ENCODE data around the gene ADD2.

The ADD2 gene

GRCh38 chr2:70790136-70790828 is 22.3 kb upstream of the ADD2 start, which contains the start of gene FIGLA:
Gene FIGLA, minus strand, starts transcription at chr2:70790643. Its CDS starts 5 bp downstream, at chr2:70790638.
- H3K4me1 ChIP-seq (ENCODE audit: control insufficient read depth, insufficient read depth, low read depth, low read length): peaks cover 6% of the 10 kb centered on the region
- no peak within 1 kb of the TSS for H3K9ac ChIP-seq (ENCODE audit: low read length)
- no peak within 1 kb of the TSS for H3K4ac ChIP-seq (ENCODE audit: low read depth in 1 of 2, low read length in 2 of 2)
- no peak for DNase-seq
- H3K4me2 ChIP-seq (ENCODE audit: low read length, poor library complexity, severe bottlenecking): peak within 1 kb of the TSS; percentile 8
- no peaks in the 10 kb centered on the region for H3K9me3 ChIP-seq (ENCODE audit: control insufficient read depth, low read length)
- H3K79me1 ChIP-seq (replicated peaks; ENCODE audit: low read length, poor library complexity, severe bottlenecking): no peaks in the 10 kb centered on the region
- H3K4me3 ChIP-seq (ENCODE audit: insufficient read depth in 1 of 2, low read depth in 1 of 2, low read length in 2 of 2): peak within 1 kb of the TSS in 1 of 2 experiments; percentile 63
- no peak within 1 kb of the TSS for H3K23ac ChIP-seq (ENCODE audit: low read length in 2 of 2)
- no peak within 1 kb of the TSS for H2BK12ac ChIP-seq (ENCODE audit: low read length in 2 of 2)
- no peak within 1 kb of the TSS for H2BK5ac ChIP-seq (ENCODE audit: low read depth, low read length, poor library complexity, severe bottlenecking)
- H3K27ac ChIP-seq (ENCODE audit: low read length, poor library complexity, severe bottlenecking): no peak within 1 kb of the TSS
- H2AK5ac ChIP-seq (ENCODE audit: low read length, severe bottlenecking): no peak within 1 kb of the TSS
- H2AFZ ChIP-seq (ENCODE audit: low read depth, low read length): no peak within 1 kb of the TSS
- no peak within 1 kb of the TSS for H4K91ac ChIP-seq (ENCODE audit: low read length)
- peaks cover 64 to 87% of the 10 kb centered on the region in 2 experiments for H3K27me3 ChIP-seq (ENCODE audit: control insufficient read depth in 1 of 2, insufficient read depth in 1 of 2, low read length in 2 of 2)
- H2BK120ac ChIP-seq (ENCODE audit: low read depth, low read length): no peak within 1 kb of the TSS
- no peak within 1 kb of the TSS for H3K18ac ChIP-seq (ENCODE audit: low read depth in 1 of 2, low read length in 2 of 2)
- H2BK15ac ChIP-seq (ENCODE audit: low read depth, poor library complexity, severe bottlenecking): no peak within 1 kb of the TSS
- 3% methylated on average over 64 of the region's 69 CpGs for WGBS
- H3K36me3 ChIP-seq (ENCODE audit: control insufficient read depth in 1 of 2, insufficient read depth in 2 of 2, low read depth in 1 of 2, low read length in 2 of 2): no peaks in the 10 kb centered on the region
- no peak within 1 kb of the TSS for H4K8ac ChIP-seq (ENCODE audit: low read length)
- no peak within 1 kb of the TSS for H3K14ac ChIP-seq (ENCODE audit: low read length in 2 of 2)

- WGBS: 10% methylated on average over 28 of the region's 33 CpGs
Measured at GRCh38 chr2:70789304-70790135, 21.5 kb upstream of the ADD2 start.

GRCh38 chr2:70785137-70785911 is 17.3 kb upstream of the ADD2 start:
- Histone ChIP-seq H4K8ac (ENCODE audit: low read length) (no peak overlapping the region), H3K4me1 (ENCODE audit: control insufficient read depth, insufficient read depth, low read depth, low read length) (peaks cover 4% of the 10 kb centered on the region), H3K36me3 (ENCODE audit: control insufficient read depth in 1 of 2, insufficient read depth in 2 of 2, low read depth in 1 of 2, low read length in 2 of 2) (no peaks in the 10 kb centered on the region), H3K4me3 (ENCODE audit: insufficient read depth in 1 of 2, low read depth in 1 of 2, low read length in 2 of 2) (no peak overlapping the region), H2BK5ac (ENCODE audit: low read depth, low read length, poor library complexity, severe bottlenecking) (no peak overlapping the region), H2AK5ac (ENCODE audit: low read length, severe bottlenecking) (no peak overlapping the region), H2AFZ (ENCODE audit: low read depth, low read length) (no peak overlapping the region), H2BK15ac (ENCODE audit: low read depth, poor library complexity, severe bottlenecking) (no peak overlapping the region), H3K4me2 (ENCODE audit: low read length, poor library complexity, severe bottlenecking) (no peak overlapping the region), H3K9ac (ENCODE audit: low read length) (no peak overlapping the region), H3K18ac (ENCODE audit: low read depth in 1 of 2, low read length in 2 of 2) (no peak overlapping the region), H3K23ac (ENCODE audit: low read length in 2 of 2) (no peak overlapping the region), H4K91ac (ENCODE audit: low read length) (no peak overlapping the region), H3K27me3 (ENCODE audit: control insufficient read depth in 1 of 2, insufficient read depth in 1 of 2, low read length in 2 of 2) (peaks cover 39 to 45% of the 10 kb centered on the region in 2 experiments), H3K27ac (ENCODE audit: low read length, poor library complexity, severe bottlenecking) (no peak overlapping the region), H3K79me1 (replicated peaks; ENCODE audit: low read length, poor library complexity, severe bottlenecking) (no peaks in the 10 kb centered on the region), H3K4ac (ENCODE audit: low read depth in 1 of 2, low read length in 2 of 2) (no peak overlapping the region), H3K14ac (ENCODE audit: low read length in 2 of 2) (no peak overlapping the region), H3K9me3 (ENCODE audit: control insufficient read depth, low read length) (no peaks in the 10 kb centered on the region), H2BK12ac (ENCODE audit: low read length in 2 of 2) (no peak overlapping the region), H2BK120ac (ENCODE audit: low read depth, low read length) (no peak overlapping the region)
- 10% methylated on average over 2 of the region's 7 CpGs for WGBS
- no peak for DNase-seq

More at GRCh38 chr2:70789304-70790135, 21.5 kb upstream of the ADD2 start:
- no peak overlapping the region for H2BK15ac ChIP-seq (ENCODE audit: low read depth, poor library complexity, severe bottlenecking)
- no peak overlapping the region for H3K23ac ChIP-seq (ENCODE audit: low read length in 2 of 2)
- no peaks in the 10 kb centered on the region for H3K36me3 ChIP-seq (ENCODE audit: control insufficient read depth in 1 of 2, insufficient read depth in 2 of 2, low read depth in 1 of 2, low read length in 2 of 2)
- peak overlapping the region in 1 of 2 experiments; percentile 63 for H3K4me3 ChIP-seq (ENCODE audit: insufficient read depth in 1 of 2, low read depth in 1 of 2, low read length in 2 of 2)
- DNase-seq: peak; percentile 25
- no peak overlapping the region for H3K27ac ChIP-seq (ENCODE audit: low read length, poor library complexity, severe bottlenecking)
- peaks cover 6% of the 10 kb centered on the region for H3K4me1 ChIP-seq (ENCODE audit: control insufficient read depth, insufficient read depth, low read depth, low read length)
- no peak overlapping the region for H2BK5ac ChIP-seq (ENCODE audit: low read depth, low read length, poor library complexity, severe bottlenecking)
- H4K91ac ChIP-seq (ENCODE audit: low read length): no peak overlapping the region
- H4K8ac ChIP-seq (ENCODE audit: low read length): no peak overlapping the region
- no peak overlapping the region for H3K14ac ChIP-seq (ENCODE audit: low read length in 2 of 2)
- H2BK12ac ChIP-seq (ENCODE audit: low read length in 2 of 2): no peak overlapping the region
- H2AFZ ChIP-seq (ENCODE audit: low read depth, low read length): no peak overlapping the region
- no peak overlapping the region for H3K4ac ChIP-seq (ENCODE audit: low read depth in 1 of 2, low read length in 2 of 2)
- no peaks in the 10 kb centered on the region for H3K9me3 ChIP-seq (ENCODE audit: control insufficient read depth, low read length)
- H3K9ac ChIP-seq (ENCODE audit: low read length): no peak overlapping the region
- peaks cover 58 to 80% of the 10 kb centered on the region in 2 experiments for H3K27me3 ChIP-seq (ENCODE audit: control insufficient read depth in 1 of 2, insufficient read depth in 1 of 2, low read length in 2 of 2)
- no peaks in the 10 kb centered on the region for H3K79me1 ChIP-seq (replicated peaks; ENCODE audit: low read length, poor library complexity, severe bottlenecking)
- H2BK120ac ChIP-seq (ENCODE audit: low read depth, low read length): no peak overlapping the region
- H3K18ac ChIP-seq (ENCODE audit: low read depth in 1 of 2, low read length in 2 of 2): no peak overlapping the region
- no peak overlapping the region for H2AK5ac ChIP-seq (ENCODE audit: low read length, severe bottlenecking)
- peak overlapping the region; percentile 8 for H3K4me2 ChIP-seq (ENCODE audit: low read length, poor library complexity, severe bottlenecking)

Data from mesenchymal stem cell (in vitro differentiated cells and primary cell).